Stomach (tissue), 4 donors: ENCODE measurements around the gene MS4A2.

ENCODE experiments used
- EP300 ChIP-seq: sonication (generic); formaldehyde crosslinking; IDR thresholded peaks from one replicate; pipeline ENCODE4 v1.6.1; 2017; ENCODE audit warnings: antibody characterized with exemption
- POLR2A ChIP-seq, 4 donors: fragments of 450-650 bp; IDR thresholded peaks; one replicate each; pipeline ENCODE4 v1.6.1; 2016; ENCODE audit warnings: antibody characterized with exemption in 4 of 4, control low read depth in 2 of 4, mild to moderate bottlenecking in 1 of 4, moderate library complexity in 1 of 4
- POLR2AphosphoS5 ChIP-seq, 3 donors: sonication (generic); formaldehyde crosslinking; IDR thresholded peaks; one replicate each; pipeline ENCODE4 v1.6.1; 2016; ENCODE audit warnings: antibody characterized with exemption in 3 of 3
- TF ChIP-seq, protein P1 (sequence below), 7 experiments: fragments of 450-650 bp in 4 of 7; fragments of 200-600 bp in 3 of 7; sonication (generic) in 3 of 7; IDR thresholded peaks; one replicate each; pipeline ENCODE4 v1.5.1; 2016 to 2019; ENCODE audit warnings: antibody characterized with exemption in 7 of 7, control low read depth in 2 of 7, mild to moderate bottlenecking in 1 of 7

DNA sequence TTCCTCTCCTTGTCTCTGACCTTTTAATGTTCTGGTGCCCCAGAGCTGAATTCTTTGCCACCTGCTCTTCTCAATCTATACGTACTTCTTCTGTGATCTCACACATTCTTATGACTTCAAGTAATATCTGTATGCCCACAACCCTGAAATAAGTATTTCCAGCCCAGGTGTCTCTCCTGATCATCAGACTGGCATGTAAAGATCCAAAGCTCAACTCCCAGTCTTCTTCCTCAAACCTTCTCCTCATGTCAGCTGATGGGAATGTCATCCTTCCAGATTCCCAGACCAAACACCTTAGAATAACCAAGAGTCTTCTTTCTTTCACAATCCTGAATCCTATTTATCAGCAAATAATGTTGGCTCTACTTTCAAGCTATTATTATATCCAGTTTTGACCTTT lies 22.7 kb upstream of the MS4A2 start:
- no peak for TF ChIP-seq POLR2AphosphoS5 (IDR thresholded peaks at IDR 0.05)
- TF ChIP-seq, protein P1, sequence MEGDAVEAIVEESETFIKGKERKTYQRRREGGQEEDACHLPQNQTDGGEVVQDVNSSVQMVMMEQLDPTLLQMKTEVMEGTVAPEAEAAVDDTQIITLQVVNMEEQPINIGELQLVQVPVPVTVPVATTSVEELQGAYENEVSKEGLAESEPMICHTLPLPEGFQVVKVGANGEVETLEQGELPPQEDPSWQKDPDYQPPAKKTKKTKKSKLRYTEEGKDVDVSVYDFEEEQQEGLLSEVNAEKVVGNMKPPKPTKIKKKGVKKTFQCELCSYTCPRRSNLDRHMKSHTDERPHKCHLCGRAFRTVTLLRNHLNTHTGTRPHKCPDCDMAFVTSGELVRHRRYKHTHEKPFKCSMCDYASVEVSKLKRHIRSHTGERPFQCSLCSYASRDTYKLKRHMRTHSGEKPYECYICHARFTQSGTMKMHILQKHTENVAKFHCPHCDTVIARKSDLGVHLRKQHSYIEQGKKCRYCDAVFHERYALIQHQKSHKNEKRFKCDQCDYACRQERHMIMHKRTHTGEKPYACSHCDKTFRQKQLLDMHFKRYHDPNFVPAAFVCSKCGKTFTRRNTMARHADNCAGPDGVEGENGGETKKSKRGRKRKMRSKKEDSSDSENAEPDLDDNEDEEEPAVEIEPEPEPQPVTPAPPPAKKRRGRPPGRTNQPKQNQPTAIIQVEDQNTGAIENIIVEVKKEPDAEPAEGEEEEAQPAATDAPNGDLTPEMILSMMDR (IDR thresholded peaks at IDR 0.05), result no peak
- no peak for TF ChIP-seq EP300
- TF ChIP-seq POLR2A (IDR thresholded peaks at IDR 0.05), result no peak
